GM23248 (cell line): ENCODE measurements around the gene ARID1B.

Experiments
- EZH2 ChIP-seq: fragments of 200-600 bp; sonication (generic); IDR thresholded peaks from 2 replicates; pipeline ENCODE4 v1.6.1; 2018; ENCODE audit warnings: antibody characterized with exemption, mild to moderate bottlenecking; ENCODE audit not compliant: insufficient read depth, poor library complexity, severe bottlenecking
- EZH2phosphoT487 ChIP-seq: fragments of 200-600 bp; sonication (generic); IDR thresholded peaks from 2 replicates; pipeline ENCODE4 v1.6.1; 2018; ENCODE audit warnings: antibody characterized with exemption, moderate library complexity, mild to moderate bottlenecking, low read depth; ENCODE audit not compliant: insufficient read depth

- no peak for TF ChIP-seq EZH2phosphoT487
- TF ChIP-seq EZH2, result no peak
Observed at GRCh38 chr6:156967852-156968251, 190.7 kb downstream of the ARID1B start.
